ENCODE measurements around the gene NT5E. TPM values are rescaled to one million over a fixed set of nuclear protein-coding genes. Genes with fewer than 3 reads are reported as not detected.

Gene NT5E
- total RNA-seq, 1 donor from 2014 or later: 0.29 TPM

DNA sequence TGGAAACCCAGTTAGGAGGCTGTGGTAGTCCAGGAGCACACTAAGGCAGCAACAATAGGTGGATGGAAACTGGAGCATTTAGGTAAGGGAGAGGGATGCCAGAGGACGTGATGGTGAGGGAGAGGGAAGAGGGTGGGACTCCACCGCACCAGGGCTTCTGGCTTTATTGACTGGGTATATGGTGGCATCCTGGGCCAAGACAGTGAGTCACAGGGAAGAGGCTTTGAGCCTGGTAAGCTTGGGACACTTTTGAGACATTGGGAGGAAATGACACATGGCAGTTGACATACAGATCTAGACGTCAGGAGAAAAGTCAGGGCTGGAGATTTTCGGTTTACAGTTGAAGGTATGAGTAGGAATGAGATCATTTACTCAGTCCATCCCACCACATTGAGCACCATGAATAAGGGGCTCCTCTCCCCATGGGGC is 14.9 kb downstream of the NT5E start:
- Mint-ChIP-seq H3K4me1 (ENCODE audit: low read depth, unreplicated experiment) (no peaks in the 10 kb centered on the region), H3K27me3 (ENCODE audit: unreplicated experiment) (no peaks in the 10 kb centered on the region), H3K27ac (ENCODE audit: unreplicated experiment) (no peak overlapping the region), H3K4me3 (ENCODE audit: unreplicated experiment) (no peak overlapping the region), H3K9me3 (ENCODE audit: unreplicated experiment) (no peaks in the 10 kb centered on the region), H3K36me3 (ENCODE audit: unreplicated experiment) (no peaks in the 10 kb centered on the region)
- TF ChIP-seq, protein P1, sequence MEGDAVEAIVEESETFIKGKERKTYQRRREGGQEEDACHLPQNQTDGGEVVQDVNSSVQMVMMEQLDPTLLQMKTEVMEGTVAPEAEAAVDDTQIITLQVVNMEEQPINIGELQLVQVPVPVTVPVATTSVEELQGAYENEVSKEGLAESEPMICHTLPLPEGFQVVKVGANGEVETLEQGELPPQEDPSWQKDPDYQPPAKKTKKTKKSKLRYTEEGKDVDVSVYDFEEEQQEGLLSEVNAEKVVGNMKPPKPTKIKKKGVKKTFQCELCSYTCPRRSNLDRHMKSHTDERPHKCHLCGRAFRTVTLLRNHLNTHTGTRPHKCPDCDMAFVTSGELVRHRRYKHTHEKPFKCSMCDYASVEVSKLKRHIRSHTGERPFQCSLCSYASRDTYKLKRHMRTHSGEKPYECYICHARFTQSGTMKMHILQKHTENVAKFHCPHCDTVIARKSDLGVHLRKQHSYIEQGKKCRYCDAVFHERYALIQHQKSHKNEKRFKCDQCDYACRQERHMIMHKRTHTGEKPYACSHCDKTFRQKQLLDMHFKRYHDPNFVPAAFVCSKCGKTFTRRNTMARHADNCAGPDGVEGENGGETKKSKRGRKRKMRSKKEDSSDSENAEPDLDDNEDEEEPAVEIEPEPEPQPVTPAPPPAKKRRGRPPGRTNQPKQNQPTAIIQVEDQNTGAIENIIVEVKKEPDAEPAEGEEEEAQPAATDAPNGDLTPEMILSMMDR (IDR thresholded peaks at IDR 0.05; ENCODE audit: partially characterized antibody, unreplicated experiment): no peak
- no peak for DNase-seq

DNA sequence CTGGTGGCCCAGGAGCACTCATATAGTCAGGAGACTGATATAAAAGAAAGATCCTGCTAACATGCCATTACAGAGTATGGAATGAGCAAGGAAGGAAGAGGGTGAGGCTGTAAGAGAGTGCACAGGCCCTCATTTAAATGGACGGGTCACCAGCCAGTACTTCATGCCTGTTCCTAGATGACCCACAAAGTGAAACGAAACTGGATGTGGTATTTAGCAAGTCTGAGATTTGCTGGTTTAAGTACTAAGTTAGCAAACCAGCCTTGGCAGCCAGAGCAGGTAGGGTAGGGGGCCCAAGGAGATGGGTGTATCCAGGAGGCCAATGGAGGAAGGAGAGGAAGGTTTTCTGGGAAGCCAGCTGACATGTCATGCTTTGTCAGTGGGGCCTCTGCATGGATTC is 15.9 kb downstream of the NT5E start:
- no peak for DNase-seq
- TF ChIP-seq, protein P1 (IDR thresholded peaks at IDR 0.05; ENCODE audit: partially characterized antibody, unreplicated experiment): no peak
- H3K4me3 Mint-ChIP-seq (ENCODE audit: unreplicated experiment): no peak overlapping the region
- H3K9me3 Mint-ChIP-seq (ENCODE audit: unreplicated experiment): no peaks in the 10 kb centered on the region
- H3K27ac Mint-ChIP-seq (ENCODE audit: unreplicated experiment): no peak overlapping the region
- H3K36me3 Mint-ChIP-seq (ENCODE audit: unreplicated experiment): no peaks in the 10 kb centered on the region
- no peaks in the 10 kb centered on the region for H3K4me1 Mint-ChIP-seq (ENCODE audit: low read depth, unreplicated experiment)
- H3K27me3 Mint-ChIP-seq (ENCODE audit: unreplicated experiment): no peaks in the 10 kb centered on the region

DNA sequence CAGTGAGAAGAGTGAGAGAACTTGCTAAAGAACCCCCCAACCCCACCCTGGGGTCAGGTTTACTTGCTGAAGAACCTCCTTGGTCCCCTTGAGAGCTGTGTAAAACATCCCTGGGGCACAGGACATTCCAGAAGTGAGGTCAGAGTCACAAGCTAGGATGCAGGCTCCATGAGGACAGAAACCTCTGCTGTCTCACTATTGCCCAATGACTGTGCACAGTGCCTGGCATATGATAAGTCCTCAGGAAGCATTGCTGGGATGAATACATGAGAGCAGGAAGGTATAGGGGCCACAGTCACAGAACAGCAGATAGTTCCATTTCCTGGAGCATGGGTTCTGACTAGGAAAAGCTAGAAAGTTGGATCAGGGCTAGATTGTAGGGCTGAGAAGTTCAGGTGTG is 18.4 kb downstream of the NT5E start:
- DNase-seq: no peak
- TF ChIP-seq, protein P1 (IDR thresholded peaks at IDR 0.05; ENCODE audit: partially characterized antibody, unreplicated experiment): no peak
- H3K27me3 Mint-ChIP-seq (ENCODE audit: unreplicated experiment): no peaks in the 10 kb centered on the region
- H3K27ac Mint-ChIP-seq (ENCODE audit: unreplicated experiment): no peak overlapping the region
- H3K4me1 Mint-ChIP-seq (ENCODE audit: low read depth, unreplicated experiment): no peaks in the 10 kb centered on the region
- no peaks in the 10 kb centered on the region for H3K36me3 Mint-ChIP-seq (ENCODE audit: unreplicated experiment)
- H3K4me3 Mint-ChIP-seq (ENCODE audit: unreplicated experiment): no peak overlapping the region
- no peaks in the 10 kb centered on the region for H3K9me3 Mint-ChIP-seq (ENCODE audit: unreplicated experiment)

GRCh38 chr6:85469276-85470022 is 19.6 kb downstream of the NT5E start:
- Mint-ChIP-seq H3K36me3 (ENCODE audit: unreplicated experiment) (no peaks in the 10 kb centered on the region), H3K27me3 (ENCODE audit: unreplicated experiment) (no peaks in the 10 kb centered on the region), H3K27ac (ENCODE audit: unreplicated experiment) (no peak overlapping the region), H3K4me3 (ENCODE audit: unreplicated experiment) (no peak overlapping the region), H3K4me1 (ENCODE audit: low read depth, unreplicated experiment) (no peaks in the 10 kb centered on the region), H3K9me3 (ENCODE audit: unreplicated experiment) (no peaks in the 10 kb centered on the region)
- DNase-seq: no peak
- TF ChIP-seq, protein P1 (IDR thresholded peaks at IDR 0.05; ENCODE audit: partially characterized antibody, unreplicated experiment): no peak

DNA sequence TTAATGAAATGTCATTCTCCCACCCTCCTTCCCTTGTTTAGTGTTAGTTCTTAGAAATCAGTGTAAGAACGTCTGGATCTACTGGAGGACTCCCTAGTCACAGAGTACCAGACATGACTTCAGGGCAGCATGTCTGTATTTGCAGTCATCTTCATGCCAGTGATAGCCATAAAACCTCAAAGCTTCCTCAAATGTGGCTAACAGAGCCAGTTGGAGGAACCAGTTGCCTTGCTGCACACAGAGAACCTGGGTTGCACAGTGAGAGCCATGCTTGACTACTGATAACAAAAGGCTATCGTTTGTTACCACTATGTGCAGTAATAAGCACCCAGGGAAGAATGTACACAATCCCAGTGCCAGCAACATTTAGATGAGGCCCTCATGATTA is 20.1 kb downstream of the NT5E start:
- Mint-ChIP-seq H3K4me1 (ENCODE audit: low read depth, unreplicated experiment) (no peaks in the 10 kb centered on the region), H3K27me3 (ENCODE audit: unreplicated experiment) (no peaks in the 10 kb centered on the region), H3K9me3 (ENCODE audit: unreplicated experiment) (no peaks in the 10 kb centered on the region), H3K27ac (ENCODE audit: unreplicated experiment) (no peak overlapping the region), H3K36me3 (ENCODE audit: unreplicated experiment) (no peaks in the 10 kb centered on the region), H3K4me3 (ENCODE audit: unreplicated experiment) (no peak overlapping the region)
- TF ChIP-seq, protein P1 (IDR thresholded peaks at IDR 0.05; ENCODE audit: partially characterized antibody, unreplicated experiment): no peak
- DNase-seq: no peak
